Astrocyte (in vitro differentiated cells and primary cell): Measurements from ENCODE around the gene HOXB7. TPM values are rescaled to one million over a fixed set of nuclear protein-coding genes. Genes with fewer than 3 reads are reported as not detected.

ENCODE experiments used
- DNase-seq: peaks from one replicate; pipeline ENCODE4 v3.0.0-alpha.2; 2010; ENCODE audit warnings: low read depth
- FAIRE-seq: peaks from 2 replicates; lab custom pipeline; 2011; peaks lifted over from hg19 to GRCh38; lab: Jason Lieb, UNC
- H2AFZ ChIP-seq: 2 replicates; pipeline ENCODE4 v1.6.0; 2012; ENCODE audit warnings: low read depth, low read length, inconsistent platforms
- H3K27ac ChIP-seq: 2 replicates; pipeline ENCODE4 v1.5.1; 2011; ENCODE audit warnings: low read depth, low read length, inconsistent platforms
- H3K27me3 ChIP-seq: 2 replicates; pipeline ENCODE4 v1.6.0; 2011; ENCODE audit warnings: low read length, inconsistent platforms; ENCODE audit not compliant: insufficient read depth
- H3K36me3 ChIP-seq: 2 replicates; pipeline ENCODE4 v1.5.1; 2011; ENCODE audit warnings: low read length, inconsistent platforms; ENCODE audit not compliant: insufficient read depth
- H3K4me1 ChIP-seq: 2 replicates; pipeline ENCODE4 v1.5.1; 2011; ENCODE audit warnings: low read length, inconsistent platforms; ENCODE audit not compliant: insufficient read depth
- H3K4me2 ChIP-seq: 2 replicates; pipeline ENCODE4 v1.6.0; 2012; ENCODE audit warnings: low read length, inconsistent platforms
- H3K4me3 ChIP-seq: 2 replicates; pipeline ENCODE4 v1.5.1; 2011; ENCODE audit warnings: low read depth, mild to moderate bottlenecking, low read length, inconsistent platforms; ENCODE audit not compliant: insufficient read depth
- H3K79me2 ChIP-seq: 2 replicates; pipeline ENCODE4 v1.6.0; 2012; ENCODE audit warnings: mild to moderate bottlenecking, low read length, inconsistent platforms; ENCODE audit not compliant: insufficient read depth
- H3K9ac ChIP-seq: 2 replicates; pipeline ENCODE4 v1.6.0; 2012; ENCODE audit warnings: mild to moderate bottlenecking, low read length, inconsistent platforms
- H3K9me3 ChIP-seq: 2 replicates; pipeline ENCODE4 v1.5.1; 2012; ENCODE audit warnings: low read depth, mild to moderate bottlenecking, low read length, inconsistent platforms; ENCODE audit not compliant: insufficient read depth
- H4K20me1 ChIP-seq: 2 replicates; pipeline ENCODE4 v1.6.0; 2012; ENCODE audit warnings: low read length, inconsistent platforms; ENCODE audit not compliant: insufficient read depth
- H3K27ac Mint-ChIP-seq: one replicate; pipeline ENCODE4 v1.8.0; 2021; ENCODE audit warnings: mild to moderate bottlenecking, mixed read lengths; ENCODE audit not compliant: unreplicated experiment
- H3K27me3 Mint-ChIP-seq: one replicate; pipeline ENCODE4 v1.8.0; 2021; ENCODE audit warnings: low read depth, mixed read lengths; ENCODE audit not compliant: unreplicated experiment
- H3K36me3 Mint-ChIP-seq: one replicate; pipeline ENCODE4 v1.8.0; 2021; ENCODE audit warnings: low read depth, mixed read lengths; ENCODE audit not compliant: unreplicated experiment
- H3K4me1 Mint-ChIP-seq: one replicate; pipeline ENCODE4 v1.8.0; 2021; ENCODE audit warnings: low read depth, mixed read lengths; ENCODE audit not compliant: unreplicated experiment
- H3K4me3 Mint-ChIP-seq: one replicate; pipeline ENCODE4 v1.8.0; 2021; ENCODE audit warnings: mild to moderate bottlenecking, moderate library complexity, mixed read lengths; ENCODE audit not compliant: unreplicated experiment
- H3K9me3 Mint-ChIP-seq: one replicate; pipeline ENCODE4 v1.8.0; 2021; ENCODE audit warnings: mild to moderate bottlenecking, mixed read lengths; ENCODE audit not compliant: unreplicated experiment
- EZH2 ChIP-seq: IDR thresholded peaks from 2 replicates; pipeline ENCODE4 v1.6.1; 2012; ENCODE audit warnings: mild to moderate bottlenecking, low read length, inconsistent platforms; ENCODE audit not compliant: insufficient read depth
- total RNA-seq: library from RNA; stranded (reverse); gene quantifications from 2 replicates; pipeline ENCODE4 v1.2.1, GENCODE V29; 2021
- TF ChIP-seq, protein P1 (sequence below): IDR thresholded peaks from 2 replicates; pipeline ENCODE4 v1.5.1; 2011; ENCODE audit warnings: low read depth, mild to moderate bottlenecking, inconsistent platforms, low read length, moderate library complexity; ENCODE audit not compliant: insufficient read depth

The HOXB7 gene
- total RNA-seq, 1 donor from 2014 or later, result not detected

GRCh38 chr17:48613862-48614694, 3.3 kb upstream of the HOXB7 start:
- H3K79me2 ChIP-seq, result no peaks in the 10 kb centered on the region
- peaks cover 81% of the 10 kb centered on the region for H3K27me3 Mint-ChIP-seq
- no peaks in the 10 kb centered on the region for H3K36me3 ChIP-seq
- peak overlapping the region; percentile 30 for H3K4me2 ChIP-seq
- no peak for DNase-seq
- H3K4me1 ChIP-seq, result peaks cover 4% of the 10 kb centered on the region
- H3K27ac ChIP-seq, result no peak overlapping the region
- FAIRE-seq, result no peak
- no peak overlapping the region for H3K9ac ChIP-seq
- H3K36me3 Mint-ChIP-seq, result no peaks in the 10 kb centered on the region
- peaks cover 23% of the 10 kb centered on the region for H3K9me3 Mint-ChIP-seq
- TF ChIP-seq EZH2, result peak; percentile 100
- TF ChIP-seq, protein P1, sequence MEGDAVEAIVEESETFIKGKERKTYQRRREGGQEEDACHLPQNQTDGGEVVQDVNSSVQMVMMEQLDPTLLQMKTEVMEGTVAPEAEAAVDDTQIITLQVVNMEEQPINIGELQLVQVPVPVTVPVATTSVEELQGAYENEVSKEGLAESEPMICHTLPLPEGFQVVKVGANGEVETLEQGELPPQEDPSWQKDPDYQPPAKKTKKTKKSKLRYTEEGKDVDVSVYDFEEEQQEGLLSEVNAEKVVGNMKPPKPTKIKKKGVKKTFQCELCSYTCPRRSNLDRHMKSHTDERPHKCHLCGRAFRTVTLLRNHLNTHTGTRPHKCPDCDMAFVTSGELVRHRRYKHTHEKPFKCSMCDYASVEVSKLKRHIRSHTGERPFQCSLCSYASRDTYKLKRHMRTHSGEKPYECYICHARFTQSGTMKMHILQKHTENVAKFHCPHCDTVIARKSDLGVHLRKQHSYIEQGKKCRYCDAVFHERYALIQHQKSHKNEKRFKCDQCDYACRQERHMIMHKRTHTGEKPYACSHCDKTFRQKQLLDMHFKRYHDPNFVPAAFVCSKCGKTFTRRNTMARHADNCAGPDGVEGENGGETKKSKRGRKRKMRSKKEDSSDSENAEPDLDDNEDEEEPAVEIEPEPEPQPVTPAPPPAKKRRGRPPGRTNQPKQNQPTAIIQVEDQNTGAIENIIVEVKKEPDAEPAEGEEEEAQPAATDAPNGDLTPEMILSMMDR, result no peak
- no peak overlapping the region for H3K4me3 Mint-ChIP-seq
- H3K4me3 ChIP-seq, result no peak overlapping the region
- peaks cover 2% of the 10 kb centered on the region for H3K4me1 Mint-ChIP-seq
- peaks cover 29% of the 10 kb centered on the region for H4K20me1 ChIP-seq
- H2AFZ ChIP-seq, result no peak overlapping the region
- peaks cover 86% of the 10 kb centered on the region for H3K27me3 ChIP-seq
- no peaks in the 10 kb centered on the region for H3K9me3 ChIP-seq
- H3K27ac Mint-ChIP-seq, result peak overlapping the region; percentile 58

GRCh38 chr17:48612854-48613691, 2.3 kb upstream of the HOXB7 start:
- Histone ChIP-seq H3K36me3 (no peaks in the 10 kb centered on the region), H3K27ac (no peak overlapping the region), H3K4me3 (peak overlapping the region; percentile 29), H3K79me2 (no peaks in the 10 kb centered on the region), H3K4me1 (peaks cover 4% of the 10 kb centered on the region), H4K20me1 (peaks cover 31% of the 10 kb centered on the region), H2AFZ (no peak overlapping the region), H3K4me2 (peak overlapping the region; percentile 76), H3K9ac (no peak overlapping the region), H3K9me3 (peaks cover 3% of the 10 kb centered on the region), H3K27me3 (peaks cover 86% of the 10 kb centered on the region)
- H3K4me1 Mint-ChIP-seq, result no peaks in the 10 kb centered on the region
- FAIRE-seq (no peak), DNase-seq (no peak)
- peaks cover 79% of the 10 kb centered on the region for H3K27me3 Mint-ChIP-seq
- peak; percentile 71 for TF ChIP-seq EZH2
- TF ChIP-seq, protein P1, result no peak
- no peaks in the 10 kb centered on the region for H3K36me3 Mint-ChIP-seq
- H3K27ac Mint-ChIP-seq, result peak overlapping the region; percentile 81
- peaks cover 27% of the 10 kb centered on the region for H3K9me3 Mint-ChIP-seq
- H3K4me3 Mint-ChIP-seq, result peak overlapping the region; percentile 60
